ENCODE data around the gene CYP2U1. TPM values are rescaled to one million over a fixed set of nuclear protein-coding genes. Genes with fewer than 3 reads are reported as not detected.
A peak's percentile ranks its signal among the peaks of the same experiment; 100 is the strongest.

Gene CYP2U1
- total RNA-seq, 2 experiments from 2014 or later, result 1.5 to 1.8 TPM

GRCh38 chr4:107991945-107992630 lies 60.7 kb downstream of the CYP2U1 start:
- H3K36me3 Mint-ChIP-seq (ENCODE audit: low read depth), result peaks cover 26% of the 10 kb centered on the region
- DNase-seq, result no peak
- peaks cover 62% of the 10 kb centered on the region for H3K4me1 Mint-ChIP-seq (ENCODE audit: low read depth)
- intact Hi-C loops (cut with micrococcal nuclease), result loop anchor here (2.0 to 5.0 kb wide), 2 partner anchors 13 to 170 kb away; partner anchors contain the start of gene SGMS2
- no peaks in the 10 kb centered on the region for H3K27me3 Mint-ChIP-seq (ENCODE audit: low read depth)
- H3K4me3 Mint-ChIP-seq, result peak overlapping the region; percentile 98
- CTCF ChIA-PET, result interaction anchor here (0.6 kb wide), 2 partner anchors 476 to 583 kb away, joined by 3 read pairs; no protein-coding TSS in a partner anchor
- H3K9me3 Mint-ChIP-seq, result no peaks in the 10 kb centered on the region
- H3K27ac Mint-ChIP-seq, result no peak overlapping the region

GRCh38 chr4:107993969-107994368 lies 62.6 kb downstream of the CYP2U1 start:
- H3K9me3 Mint-ChIP-seq, result no peaks in the 10 kb centered on the region
- peaks cover 39% of the 10 kb centered on the region for H3K36me3 Mint-ChIP-seq (ENCODE audit: low read depth)
- DNase-seq, result no peak
- intact Hi-C loops (cut with micrococcal nuclease), result loop anchor here (5.0 kb wide), 1 partner anchor 172 kb away; the partner anchor contains the start of gene SGMS2
- H3K4me1 Mint-ChIP-seq (ENCODE audit: low read depth), result peaks cover 59% of the 10 kb centered on the region
- no peaks in the 10 kb centered on the region for H3K27me3 Mint-ChIP-seq (ENCODE audit: low read depth)
- no peak overlapping the region for H3K4me3 Mint-ChIP-seq
- no peak overlapping the region for H3K27ac Mint-ChIP-seq
- CTCF ChIA-PET, result interaction anchor here (0.6 to 3.4 kb wide), 6 partner anchors 12 to 956 kb away, joined by 3 to 17 read pairs (median 4); no protein-coding TSS in a partner anchor

- H3K27ac Mint-ChIP-seq, result no peak overlapping the region
- CTCF ChIA-PET, result interaction anchor here (0.7 to 3.4 kb wide), 4 partner anchors 9 to 35 kb away, joined by 3 to 17 read pairs (median 4); no protein-coding TSS in a partner anchor
These were observed 63.5 kb downstream of the CYP2U1 start for GRCh38 chr4:107994894-107995293.

DNA sequence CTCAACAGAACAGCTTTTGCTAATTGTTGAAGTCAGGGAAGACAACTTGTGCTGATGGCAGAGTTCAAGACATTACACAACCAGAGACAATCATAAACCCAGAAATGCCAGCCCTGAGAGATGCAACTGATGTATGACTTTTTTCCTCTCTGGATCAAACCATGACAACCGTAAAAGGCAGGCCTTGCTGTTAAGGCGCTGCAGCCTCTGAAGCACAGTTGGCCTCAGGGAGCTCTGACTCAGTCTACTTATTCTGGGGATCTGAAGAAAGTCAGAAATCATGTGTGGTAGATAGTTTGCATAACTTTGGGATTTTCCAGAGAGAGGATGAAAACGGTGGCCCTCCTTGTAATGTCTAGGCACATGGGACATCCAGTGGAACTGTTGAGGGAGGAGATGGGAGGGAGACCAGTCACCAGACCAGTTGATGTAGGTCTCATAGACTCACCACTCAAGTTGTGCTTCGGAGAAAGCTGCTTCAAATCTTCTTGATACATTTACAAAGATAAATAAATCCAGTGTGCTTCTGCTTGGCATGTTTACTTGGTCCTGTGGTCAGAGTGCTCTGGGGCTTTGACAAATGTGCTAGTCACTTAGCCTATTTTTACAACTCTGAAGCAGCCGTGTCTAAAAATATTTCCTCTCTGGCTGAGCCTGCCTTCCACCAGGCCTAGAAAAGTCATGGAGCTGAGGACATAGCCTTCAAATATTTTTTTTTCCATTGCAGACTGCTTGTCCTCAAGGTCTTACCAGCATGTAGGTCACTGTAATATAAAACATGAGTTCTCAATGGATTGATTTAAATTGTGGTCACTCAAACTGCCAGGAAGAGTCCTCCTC lies 65.8 kb downstream of the CYP2U1 start:
- Mint-ChIP-seq H3K36me3 (ENCODE audit: low read depth) (peaks cover 52% of the 10 kb centered on the region), H3K4me1 (ENCODE audit: low read depth) (peaks cover 62% of the 10 kb centered on the region), H3K4me3 (no peak overlapping the region), H3K27me3 (ENCODE audit: low read depth) (no peaks in the 10 kb centered on the region), H3K9me3 (no peaks in the 10 kb centered on the region), H3K27ac (no peak overlapping the region)
- intact Hi-C loops (cut with micrococcal nuclease), result no loop called here
- no peak for DNase-seq
- CTCF ChIA-PET, result interaction anchor here (0.7 kb wide), 1 partner anchor 89 kb away, joined by 3 read pairs; no protein-coding TSS in a partner anchor

More at GRCh38 chr4:107994894-107995293, 63.5 kb downstream of the CYP2U1 start:
- DNase-seq, result no peak
- H3K4me3 Mint-ChIP-seq, result no peak overlapping the region
- intact Hi-C loops (cut with micrococcal nuclease), result loop anchor here (5.0 kb wide), 1 partner anchor 173 kb away; the partner anchor contains the start of gene SGMS2
- peaks cover 43% of the 10 kb centered on the region for H3K36me3 Mint-ChIP-seq (ENCODE audit: low read depth)
- no peaks in the 10 kb centered on the region for H3K9me3 Mint-ChIP-seq
- peaks cover 62% of the 10 kb centered on the region for H3K4me1 Mint-ChIP-seq (ENCODE audit: low read depth)
- no peaks in the 10 kb centered on the region for H3K27me3 Mint-ChIP-seq (ENCODE audit: low read depth)

GRCh38 chr4:107997794-107998193 lies 66.4 kb downstream of the CYP2U1 start:
- Mint-ChIP-seq H3K9me3 (no peaks in the 10 kb centered on the region), H3K27me3 (ENCODE audit: low read depth) (no peaks in the 10 kb centered on the region), H3K4me1 (ENCODE audit: low read depth) (peaks cover 60% of the 10 kb centered on the region), H3K27ac (no peak overlapping the region), H3K4me3 (no peak overlapping the region), H3K36me3 (ENCODE audit: low read depth) (peaks cover 53% of the 10 kb centered on the region)
- intact Hi-C loops (cut with micrococcal nuclease), result no loop called here
- CTCF ChIA-PET, result interaction anchor here (0.7 to 1.3 kb wide), 2 partner anchors 8 to 461 kb away, joined by 3 read pairs; partner anchors contain the start of gene HADH
- DNase-seq, result no peak

- CTCF ChIA-PET, result interaction anchor here (1.0 to 1.6 kb wide), 2 partner anchors 19 to 593 kb away, joined by 3 to 7 read pairs; no protein-coding TSS in a partner anchor
- Mint-ChIP-seq H3K27me3 (ENCODE audit: low read depth) (no peaks in the 10 kb centered on the region), H3K27ac (no peak overlapping the region), H3K4me1 (ENCODE audit: low read depth) (peaks cover 62% of the 10 kb centered on the region), H3K9me3 (no peaks in the 10 kb centered on the region), H3K36me3 (ENCODE audit: low read depth) (peaks cover 44% of the 10 kb centered on the region), H3K4me3 (no peak overlapping the region)
- intact Hi-C loops (cut with micrococcal nuclease), result no loop called here
- DNase-seq, result no peak
These were observed 68.7 kb downstream of the CYP2U1 start for GRCh38 chr4:107999932-108000539.

GRCh38 chr4:108001540-108002135 lies 70.3 kb downstream of the CYP2U1 start:
- Mint-ChIP-seq H3K9me3 (no peaks in the 10 kb centered on the region), H3K4me3 (no peak overlapping the region), H3K27ac (no peak overlapping the region), H3K27me3 (ENCODE audit: low read depth) (no peaks in the 10 kb centered on the region), H3K36me3 (ENCODE audit: low read depth) (peaks cover 33% of the 10 kb centered on the region), H3K4me1 (ENCODE audit: low read depth) (peaks cover 63% of the 10 kb centered on the region)
- no peak for DNase-seq
- intact Hi-C loops (cut with micrococcal nuclease), result no loop called here
- CTCF ChIA-PET, result interaction anchor here (1.0 to 2.6 kb wide), 2 partner anchors 17 to 492 kb away, joined by 3 to 10 read pairs; no protein-coding TSS in a partner anchor

Other genes starting within 250 kb of the CYP2U1 start
- gene PAPSS1, start 211.3 kb upstream of the CYP2U1 start, total RNA-seq, result 10 to 100 TPM; 28.7 to 29.1 TPM
- under 1 TPM in 1 of 2 experiments, not detected in 1; 0.07 TPM for gene SGMS2, start 106.6 kb upstream of the CYP2U1 start, total RNA-seq
- 10 to 100 TPM; 56.1 to 57.6 TPM for gene HADH, start 58.3 kb downstream of the CYP2U1 start, total RNA-seq
- 100 to 1,000 TPM; 350 to 367 TPM for gene LEF1, start 237.4 kb downstream of the CYP2U1 start, total RNA-seq

Measured in activated naive CD4-positive, alpha-beta T cell treated with anti-CD3 and anti-CD28 coated beads for 36 hours (primary cell).